Natural killer cell (primary cell): Measurements from ENCODE around the gene MYH10. TPM values are rescaled to one million over a fixed set of nuclear protein-coding genes. Genes with fewer than 3 reads are reported as not detected.
A peak's percentile ranks its signal among the peaks of the same experiment; 100 is the strongest.

Source experiments
- ATAC-seq, 3 donors: fragments of 150-1000 bp in 2 of 3; fragments of 200-7000 bp in 1 of 3; cut with Tn5 transposase; 1 replicate in 1 of 3; 2 replicates in 2 of 3; pipeline ENCODE4 v1.10.0; 2021; ENCODE audit warnings: mild to moderate bottlenecking in 2 of 3, moderate library complexity in 2 of 3
- DNase-seq, 2 donors: peaks; one replicate each; pipeline versions ENCODE4 v3.0.0 to v3.0.0-alpha.2; 2013 to 2021; ENCODE audit warnings: mixed read lengths in 1 of 2
- H3K27ac ChIP-seq: one replicate; pipeline ENCODE4 v1.5.1; 2013; ENCODE audit warnings: mild to moderate bottlenecking, low read length
- H3K27me3 ChIP-seq: one replicate; pipeline ENCODE4 v1.6.1; 2013; ENCODE audit warnings: low read length; ENCODE audit not compliant: control insufficient read depth, insufficient read depth
- H3K36me3 ChIP-seq: one replicate; pipeline ENCODE4 v1.6.1; 2013; ENCODE audit warnings: low read length; ENCODE audit not compliant: control insufficient read depth, insufficient read depth
- H3K4me1 ChIP-seq: one replicate; pipeline ENCODE4 v1.6.1; 2013; ENCODE audit warnings: low read length; ENCODE audit not compliant: control insufficient read depth, insufficient read depth
- H3K4me3 ChIP-seq: one replicate; pipeline ENCODE4 v1.5.1; 2013; ENCODE audit warnings: low read length
- H3K9me3 ChIP-seq: one replicate; pipeline ENCODE4 v1.6.1; 2013; ENCODE audit warnings: low read length; ENCODE audit not compliant: control insufficient read depth, insufficient read depth
- H3K27ac Mint-ChIP-seq, 2 donors: one replicate each; pipeline ENCODE4 v1.8.0; 2022; ENCODE audit warnings: mild to moderate bottlenecking in 2 of 2, mixed read lengths in 2 of 2, moderate library complexity in 1 of 2
- H3K27me3 Mint-ChIP-seq, 2 donors: one replicate each; pipeline ENCODE4 v1.8.0; 2022; ENCODE audit warnings: low read depth in 2 of 2, mixed read lengths in 2 of 2
- H3K36me3 Mint-ChIP-seq: one replicate; pipeline ENCODE4 v1.8.0; 2022; ENCODE audit warnings: mixed read lengths
- H3K4me1 Mint-ChIP-seq, 2 donors: one replicate each; pipeline ENCODE4 v1.8.0; 2022; ENCODE audit warnings: mixed read lengths in 2 of 2
- H3K4me3 Mint-ChIP-seq: one replicate; pipeline ENCODE4 v1.8.0; 2022; ENCODE audit warnings: mild to moderate bottlenecking, moderate library complexity, mixed read lengths
- H3K9me3 Mint-ChIP-seq, 2 donors: one replicate each; pipeline ENCODE4 v1.8.0; 2022; ENCODE audit warnings: mixed read lengths in 2 of 2
- WGBS: methylation state at CpG from one replicate; pipeline ENCODE4 v1.1.7; 2013; ENCODE audit warnings: missing lambda C conversion rate; ENCODE audit not compliant: insufficient coverage; 5-methylcytosine and 5-hydroxymethylcytosine counted together
- intact Hi-C: fragments of 100-400 bp; cut with micrococcal nuclease; formaldehyde crosslinking; loops from one replicate; pipeline ENCODE4 v1.14.2; 2022
- total RNA-seq, 4 donors: library from RNA; stranded (reverse); fragments of 120-200 nt in 1 of 4; gene quantifications; one replicate each; pipeline versions ENCODE4 v1.2.3 to v1.2.4, GENCODE V29; 2013 to 2022
- TF ChIP-seq, protein P1 (sequence below): fragments of 200-600 bp; IDR thresholded peaks from one replicate; pipeline ENCODE4 v1.8.0; 2022; ENCODE audit warnings: antibody characterized with exemption

MYH10 gene
- total RNA-seq, 3 donors from 2014 or later (not counting 1 experiment from before 2014, with no cell fraction given), result 0.28 to 1.5 (median 1.0) TPM

DNA sequence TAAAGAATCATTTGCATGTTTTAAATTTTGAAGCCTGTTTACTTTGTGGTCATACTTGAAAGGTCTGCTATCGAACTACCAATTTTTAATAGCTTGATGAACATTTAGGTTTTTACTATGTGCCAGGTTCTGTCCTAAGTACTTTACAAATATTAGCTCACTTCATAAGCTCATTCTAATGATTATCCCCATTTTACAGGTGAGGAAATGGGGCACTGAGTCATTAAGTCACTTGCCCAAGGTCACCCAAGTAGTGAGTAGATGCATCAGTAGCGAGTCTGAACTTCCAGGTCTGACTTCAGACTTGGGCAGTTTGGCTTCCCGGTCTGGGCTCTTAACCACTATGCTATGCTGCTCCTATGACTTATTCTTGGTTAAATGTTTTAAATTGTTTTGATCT lies 190.8 kb downstream of the MYH10 start:
- no peak for ATAC-seq
- Mint-ChIP-seq H3K27me3 (no peaks in the 10 kb centered on the region), H3K4me3 (no peak overlapping the region), H3K4me1 (peaks cover 46 to 55% of the 10 kb centered on the region in 2 donors), H3K36me3 (peaks cover 9% of the 10 kb centered on the region), H3K9me3 (no peaks in the 10 kb centered on the region), H3K27ac (no peak overlapping the region)
- Histone ChIP-seq H3K4me3 (no peak overlapping the region), H3K9me3 (no peaks in the 10 kb centered on the region), H3K27ac (no peak overlapping the region), H3K27me3 (no peaks in the 10 kb centered on the region), H3K4me1 (peaks cover 16% of the 10 kb centered on the region), H3K36me3 (peaks cover 13% of the 10 kb centered on the region)
- TF ChIP-seq, protein P1, sequence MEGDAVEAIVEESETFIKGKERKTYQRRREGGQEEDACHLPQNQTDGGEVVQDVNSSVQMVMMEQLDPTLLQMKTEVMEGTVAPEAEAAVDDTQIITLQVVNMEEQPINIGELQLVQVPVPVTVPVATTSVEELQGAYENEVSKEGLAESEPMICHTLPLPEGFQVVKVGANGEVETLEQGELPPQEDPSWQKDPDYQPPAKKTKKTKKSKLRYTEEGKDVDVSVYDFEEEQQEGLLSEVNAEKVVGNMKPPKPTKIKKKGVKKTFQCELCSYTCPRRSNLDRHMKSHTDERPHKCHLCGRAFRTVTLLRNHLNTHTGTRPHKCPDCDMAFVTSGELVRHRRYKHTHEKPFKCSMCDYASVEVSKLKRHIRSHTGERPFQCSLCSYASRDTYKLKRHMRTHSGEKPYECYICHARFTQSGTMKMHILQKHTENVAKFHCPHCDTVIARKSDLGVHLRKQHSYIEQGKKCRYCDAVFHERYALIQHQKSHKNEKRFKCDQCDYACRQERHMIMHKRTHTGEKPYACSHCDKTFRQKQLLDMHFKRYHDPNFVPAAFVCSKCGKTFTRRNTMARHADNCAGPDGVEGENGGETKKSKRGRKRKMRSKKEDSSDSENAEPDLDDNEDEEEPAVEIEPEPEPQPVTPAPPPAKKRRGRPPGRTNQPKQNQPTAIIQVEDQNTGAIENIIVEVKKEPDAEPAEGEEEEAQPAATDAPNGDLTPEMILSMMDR, result no peak
- WGBS, result 96% methylated on average over 3 of the region's 3 CpGs
- intact Hi-C loops, result loop anchor here (5.0 kb wide), 1 partner anchor 57 kb away; the partner anchor contains the start of gene RPL26
- no peak for DNase-seq

DNA sequence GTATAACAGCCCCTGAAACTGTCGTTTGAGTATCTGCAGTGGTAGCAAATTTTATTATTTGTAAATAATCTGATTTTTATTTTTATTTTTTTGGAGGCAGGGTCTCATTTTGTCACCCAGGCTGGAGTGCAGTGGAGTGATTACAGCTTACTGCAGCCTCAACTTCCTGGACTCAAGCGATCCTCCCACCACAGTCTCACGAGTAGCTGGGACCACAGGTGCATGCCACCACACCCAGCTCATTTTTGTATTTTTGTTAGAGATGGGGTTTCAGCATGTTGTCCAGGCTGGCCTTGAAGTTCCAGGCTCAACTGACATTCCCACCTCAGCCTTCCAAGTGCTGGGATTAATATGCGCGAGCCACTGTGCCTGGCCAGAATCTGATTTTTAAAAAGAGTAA lies 192.1 kb downstream of the MYH10 start:
- TF ChIP-seq, protein P1, result no peak
- Mint-ChIP-seq H3K27me3 (no peaks in the 10 kb centered on the region), H3K27ac (peak overlapping the region in 1 of 2 donors; percentile 24), H3K36me3 (no peaks in the 10 kb centered on the region), H3K4me3 (no peak overlapping the region), H3K9me3 (no peaks in the 10 kb centered on the region), H3K4me1 (peaks cover 34 to 45% of the 10 kb centered on the region in 2 donors)
- H3K4me1 ChIP-seq, result peaks cover 16% of the 10 kb centered on the region
- H3K27ac ChIP-seq, result no peak overlapping the region
- 52% methylated on average over 4 of the region's 5 CpGs for WGBS
- ATAC-seq (no peak), DNase-seq (peak in 1 of 2 donors; percentile 39)
- intact Hi-C loops, result loop anchor here (5.0 kb wide), 1 partner anchor 56 kb away; the partner anchor contains the start of gene RPL26
- H3K36me3 ChIP-seq, result peaks cover 2% of the 10 kb centered on the region
- H3K27me3 ChIP-seq, result no peaks in the 10 kb centered on the region
- H3K9me3 ChIP-seq, result no peaks in the 10 kb centered on the region
- no peak overlapping the region for H3K4me3 ChIP-seq

GRCh38 chr17:8436844-8437171 lies 193.7 kb downstream of the MYH10 start:
- TF ChIP-seq, protein P1, result no peak
- peaks cover 24 to 35% of the 10 kb centered on the region in 2 donors for H3K4me1 Mint-ChIP-seq
- Histone ChIP-seq H3K27me3 (no peaks in the 10 kb centered on the region), H3K9me3 (no peaks in the 10 kb centered on the region), H3K36me3 (peaks cover 2% of the 10 kb centered on the region), H3K27ac (peak overlapping the region; percentile 97), H3K4me1 (peaks cover 16% of the 10 kb centered on the region), H3K4me3 (peak overlapping the region; percentile 61)
- ATAC-seq (no peak), DNase-seq (no peak)
- no peaks in the 10 kb centered on the region for H3K36me3 Mint-ChIP-seq
- no peaks in the 10 kb centered on the region for H3K27me3 Mint-ChIP-seq
- H3K27ac Mint-ChIP-seq, result peak overlapping the region; percentile 95 to 98
- H3K9me3 Mint-ChIP-seq, result no peaks in the 10 kb centered on the region
- WGBS, result 14% methylated on average over 5 of the region's 5 CpGs
- intact Hi-C loops, result loop anchor here (5.0 kb wide), 1 partner anchor 55 kb away; the partner anchor contains the start of gene RPL26
- peak overlapping the region; percentile 97 for H3K4me3 Mint-ChIP-seq
